GM23338 (cell line): Measurements from ENCODE around the gene DNAH10. TPM values are rescaled to one million over a fixed set of nuclear protein-coding genes. Genes with fewer than 3 reads are reported as not detected.
A peak's percentile ranks its signal among the peaks of the same experiment; 100 is the strongest.

Experiments
- ATAC-seq: fragments of 200-7000 bp; cut with Tn5 transposase; 3 replicates; pipeline ENCODE4 v1.9.1; 2020
- DNase-seq: peaks from one replicate; pipeline ENCODE4 v3.0.0-alpha.2; 2015; ENCODE audit warnings: low spot score
- H2AFZ ChIP-seq: fragments of 200-600 bp; sonication (generic); 2 replicates; pipeline ENCODE4 v1.8.0; 2016; ENCODE audit warnings: antibody characterized with exemption, mild to moderate bottlenecking, moderate library complexity
- H3F3A ChIP-seq: fragments of 200-600 bp; sonication (generic); replicated peaks from 2 replicates; pipeline ENCODE4 v1.8.0; 2017; ENCODE audit warnings: antibody characterized with exemption, mixed run types, low read depth
- H3K27ac ChIP-seq: fragments of 200-600 bp; sonication (generic); 2 replicates; pipeline ENCODE4 v1.6.1; 2016; ENCODE audit warnings: low read depth
- H3K27me3 ChIP-seq: fragments of 200-600 bp; sonication (generic); 2 replicates; pipeline ENCODE4 v1.8.0; 2016; ENCODE audit warnings: mild to moderate bottlenecking, mixed run types, moderate library complexity; ENCODE audit not compliant: insufficient read depth
- H3K36me3 ChIP-seq: fragments of 200-600 bp; sonication (generic); 2 replicates; pipeline ENCODE4 v1.8.0; 2016; ENCODE audit warnings: mild to moderate bottlenecking; ENCODE audit not compliant: insufficient read depth
- H3K4me1 ChIP-seq: fragments of 200-600 bp; sonication (generic); 2 replicates; pipeline ENCODE4 v1.8.0; 2016; ENCODE audit warnings: mild to moderate bottlenecking, moderate library complexity; ENCODE audit not compliant: insufficient read depth
- H3K4me2 ChIP-seq: fragments of 200-600 bp; sonication (generic); 2 replicates; pipeline ENCODE4 v1.7.1; 2017; ENCODE audit warnings: mixed run types
- H3K4me3 ChIP-seq: fragments of 200-600 bp; sonication (generic); 2 replicates; pipeline ENCODE4 v1.6.1; 2016; ENCODE audit warnings: mixed run types
- H3K79me2 ChIP-seq: fragments of 200-600 bp; sonication (generic); replicated peaks from 2 replicates; pipeline ENCODE4 v1.8.0; 2017; ENCODE audit warnings: mild to moderate bottlenecking; ENCODE audit not compliant: insufficient read depth
- H3K9me2 ChIP-seq: fragments of 200-600 bp; sonication (generic); 2 replicates; pipeline ENCODE4 v1.8.0; 2017; ENCODE audit not compliant: insufficient read depth
- H4K20me1 ChIP-seq: fragments of 200-600 bp; sonication (generic); replicated peaks from 2 replicates; pipeline ENCODE4 v1.8.0; 2017; ENCODE audit warnings: mild to moderate bottlenecking; ENCODE audit not compliant: insufficient read depth
- H3K27ac Mint-ChIP-seq: 2 replicates; pipeline ENCODE4 v1.8.0; 2020; ENCODE audit warnings: inconsistent platforms, mild to moderate bottlenecking, moderate library complexity, mixed read lengths
- H3K27me3 Mint-ChIP-seq: 3 replicates; pipeline ENCODE4 v1.8.0; 2022; ENCODE audit warnings: low read depth, mild to moderate bottlenecking, moderate library complexity, mixed read lengths, inconsistent platforms; ENCODE audit not compliant: insufficient read depth, poor library complexity
- H3K36me3 Mint-ChIP-seq: 3 replicates; pipeline ENCODE4 v1.8.0; 2021; ENCODE audit warnings: low read depth, mild to moderate bottlenecking, inconsistent platforms, moderate library complexity, mixed read lengths
- H3K4me1 Mint-ChIP-seq: 3 replicates; pipeline ENCODE4 v1.8.0; 2020; ENCODE audit warnings: mild to moderate bottlenecking, inconsistent platforms, mixed read lengths
- H3K4me3 Mint-ChIP-seq: 3 replicates; pipeline ENCODE4 v1.8.0; 2021; ENCODE audit warnings: moderate library complexity, mild to moderate bottlenecking, inconsistent platforms, mixed read lengths
- H3K9me3 Mint-ChIP-seq: 3 replicates; pipeline ENCODE4 v1.8.0; 2020; ENCODE audit warnings: moderate library complexity, mild to moderate bottlenecking, inconsistent platforms, mixed read lengths
- CREB1 ChIP-seq: fragments of 250-450 bp; sonication (Bioruptor Pico); IDR thresholded peaks from 2 replicates; pipeline ENCODE4 v1.5.0; 2020; ENCODE audit warnings: low read depth, mild to moderate bottlenecking, moderate library complexity
- EZH2 ChIP-seq: fragments of 200-600 bp; sonication (generic); IDR thresholded peaks from one replicate; pipeline ENCODE4 v1.8.0; 2017; ENCODE audit warnings: antibody characterized with exemption, mild to moderate bottlenecking, low read depth; ENCODE audit not compliant: unreplicated experiment
- POLR2AphosphoS5 ChIP-seq: IDR thresholded peaks from 2 replicates; pipeline ENCODE4 v1.6.1; 2016; ENCODE audit warnings: antibody characterized with exemption, low read depth
- ZNF114 ChIP-seq: fragments of 250-450 bp; sonication (Bioruptor Pico); IDR thresholded peaks from 2 replicates; pipeline ENCODE4 v1.5.0; 2020; ENCODE audit warnings: mild to moderate bottlenecking, moderate library complexity
- ZNF462 ChIP-seq: fragments of 250-450 bp; sonication (Bioruptor Pico); IDR thresholded peaks from 2 replicates; pipeline ENCODE4 v1.5.0; 2020; ENCODE audit warnings: mild to moderate bottlenecking, moderate library complexity
- polyA plus RNA-seq: library from polyadenylated mRNA; unstranded; fragments of >200 nt; fragmentation: Nextera tagmentation; extraction: Ambion mirVana; gene quantifications from 2 replicates; pipeline ENCODE4 v1.2.1, GENCODE V29; 2016
- total RNA-seq: library from RNA; depleted of rRNA; stranded (reverse); fragments of >200 nt; shearing (Covaris generic); gene quantifications from 2 replicates; pipeline ENCODE4 v1.2.3, GENCODE V29; 2014
- TF ChIP-seq, protein P1 (sequence below): IDR thresholded peaks from 2 replicates; pipeline ENCODE4 v1.6.1; 2016; ENCODE audit warnings: antibody characterized with exemption

Gene DNAH10
- total and polyA plus RNA-seq, 2 experiments from 2014 or later: 0.03 TPM

- Histone ChIP-seq H3K4me1 (no peaks in the 10 kb centered on the region), H3K79me2 (no peaks in the 10 kb centered on the region), H3F3A (no peaks in the 10 kb centered on the region), H4K20me1 (no peaks in the 10 kb centered on the region), H3K36me3 (no peaks in the 10 kb centered on the region), H3K27ac (no peak overlapping the region), H2AFZ (0 out of 2 replicates have a peak overlapping the region, but pooled peaks have one; percentile 38), H3K27me3 (no peaks in the 10 kb centered on the region), H3K4me3 (no peak overlapping the region), H3K9me2 (no peaks in the 10 kb centered on the region), H3K4me2 (no peak overlapping the region)
- no peaks in the 10 kb centered on the region for H3K36me3 Mint-ChIP-seq
- TF ChIP-seq, protein P1, sequence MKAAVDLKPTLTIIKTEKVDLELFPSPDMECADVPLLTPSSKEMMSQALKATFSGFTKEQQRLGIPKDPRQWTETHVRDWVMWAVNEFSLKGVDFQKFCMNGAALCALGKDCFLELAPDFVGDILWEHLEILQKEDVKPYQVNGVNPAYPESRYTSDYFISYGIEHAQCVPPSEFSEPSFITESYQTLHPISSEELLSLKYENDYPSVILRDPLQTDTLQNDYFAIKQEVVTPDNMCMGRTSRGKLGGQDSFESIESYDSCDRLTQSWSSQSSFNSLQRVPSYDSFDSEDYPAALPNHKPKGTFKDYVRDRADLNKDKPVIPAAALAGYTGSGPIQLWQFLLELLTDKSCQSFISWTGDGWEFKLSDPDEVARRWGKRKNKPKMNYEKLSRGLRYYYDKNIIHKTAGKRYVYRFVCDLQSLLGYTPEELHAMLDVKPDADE: no peak
- TF ChIP-seq ZNF462 (no peak), EZH2 (no peak), ZNF114 (CRISPR knock-in tag) (no peak), CREB1 (CRISPR knock-in tag) (no peak), POLR2AphosphoS5 (no peak)
- no peak for DNase-seq
- H3K27ac Mint-ChIP-seq: no peak overlapping the region
- H3K9me3 Mint-ChIP-seq: no peaks in the 10 kb centered on the region; the same call in 2 of the 3 replicates
- no peak overlapping the region for H3K4me3 Mint-ChIP-seq
- peaks cover 13% of the 10 kb centered on the region for H3K4me1 Mint-ChIP-seq
- ATAC-seq: no peak
- H3K27me3 Mint-ChIP-seq: peaks cover 5% of the 10 kb centered on the region
Observed at GRCh38 chr12:123892180-123892559, 130.1 kb downstream of the DNAH10 start.
